ENCODE results near the gene C1orf35.
A peak's percentile ranks its signal among the peaks of the same experiment; 100 is the strongest.

C1orf35 gene

GRCh38 chr1:228150120-228150460, 47.0 kb upstream of the C1orf35 start:
- H3K4me3 ChIP-seq (ENCODE audit: low read depth, low read length), result peak overlapping the region; percentile 52
- no peaks in the 10 kb centered on the region for H3K27me3 ChIP-seq (ENCODE audit: insufficient read depth, low read depth, severe bottlenecking)
- H3K36me3 ChIP-seq, result peaks cover 5% of the 10 kb centered on the region
- DNase-seq, result no peak
- TF ChIP-seq CTCF (IDR thresholded peaks at IDR 0.05; ENCODE audit: low read depth, low read length), result no peak
- H3K9me3 ChIP-seq (ENCODE audit: severe bottlenecking), result no peaks in the 10 kb centered on the region
- peak overlapping the region; percentile 82 for H3K27ac ChIP-seq

GRCh38 chr1:228149406-228150119, 46.4 kb upstream of the C1orf35 start, which contains the start of gene GJC2:
Gene GJC2, plus strand, starts transcription at chr1:228149930. Its CDS starts 7,829 bp downstream, at chr1:228157759.
- no peak for TF ChIP-seq CTCF (IDR thresholded peaks at IDR 0.05; ENCODE audit: low read depth, low read length)
- Histone ChIP-seq H3K27me3 (ENCODE audit: insufficient read depth, low read depth, severe bottlenecking) (no peaks in the 10 kb centered on the region), H3K27ac (peak within 1 kb of the TSS; percentile 82), H3K4me3 (ENCODE audit: low read depth, low read length) (peak within 1 kb of the TSS; percentile 52), H3K9me3 (ENCODE audit: severe bottlenecking) (no peaks in the 10 kb centered on the region), H3K36me3 (peaks cover 5% of the 10 kb centered on the region)
- DNase-seq, result peak; percentile 71

- TF ChIP-seq CTCF (IDR thresholded peaks at IDR 0.05; ENCODE audit: low read depth, low read length), result no peak
- no peak overlapping the region; the same call in 1 of the 2 replicates for H3K4me3 ChIP-seq (ENCODE audit: low read depth, low read length)
- H3K27ac ChIP-seq, result peak overlapping the region; percentile 82
These were observed 45.8 kb upstream of the C1orf35 start for GRCh38 chr1:228148935-228149405.

GRCh38 chr1:228148196-228148861, 45.2 kb upstream of the C1orf35 start:
- H3K27me3 ChIP-seq (ENCODE audit: insufficient read depth, low read depth, severe bottlenecking), result no peaks in the 10 kb centered on the region
- no peaks in the 10 kb centered on the region for H3K9me3 ChIP-seq (ENCODE audit: severe bottlenecking)
- H3K36me3 ChIP-seq, result peaks cover 5% of the 10 kb centered on the region
- no peak overlapping the region for H3K27ac ChIP-seq
- no peak for DNase-seq
- no peak overlapping the region for H3K4me3 ChIP-seq (ENCODE audit: low read depth, low read length)
- TF ChIP-seq CTCF (IDR thresholded peaks at IDR 0.05; ENCODE audit: low read depth, low read length), result no peak

More at GRCh38 chr1:228148935-228149405, 45.8 kb upstream of the C1orf35 start:
- DNase-seq, result no peak
- Histone ChIP-seq H3K9me3 (ENCODE audit: severe bottlenecking) (no peaks in the 10 kb centered on the region), H3K36me3 (peaks cover 5% of the 10 kb centered on the region), H3K27me3 (ENCODE audit: insufficient read depth, low read depth, severe bottlenecking) (no peaks in the 10 kb centered on the region)

- Histone ChIP-seq H3K36me3 (peaks cover 5% of the 10 kb centered on the region), H3K27me3 (ENCODE audit: insufficient read depth, low read depth, severe bottlenecking) (no peaks in the 10 kb centered on the region), H3K27ac (no peak overlapping the region), H3K4me3 (ENCODE audit: low read depth, low read length) (no peak overlapping the region), H3K9me3 (ENCODE audit: severe bottlenecking) (no peaks in the 10 kb centered on the region)
- no peak for DNase-seq
- TF ChIP-seq CTCF (IDR thresholded peaks at IDR 0.05; ENCODE audit: low read depth, low read length), result no peak
These were observed 44.6 kb upstream of the C1orf35 start for GRCh38 chr1:228147768-228148167.

All from WERI-Rb-1 (cell line).